CD4-positive, alpha-beta T cell treated with Interferon alpha-2 for 1 hour (primary cell): ENCODE measurements around the gene CTF1.
"Not testable (repeated sequence)": the region's sequence is repeated elsewhere in the genome, so short reads cannot be mapped to it uniquely, and the experiment has no call there.

ENCODE experiments used
- DNase-seq, 2 donors: peaks; one replicate each; pipeline ENCODE4 v3.0.0-alpha.2; 2020 to 2022

CTF1 gene

DNA sequence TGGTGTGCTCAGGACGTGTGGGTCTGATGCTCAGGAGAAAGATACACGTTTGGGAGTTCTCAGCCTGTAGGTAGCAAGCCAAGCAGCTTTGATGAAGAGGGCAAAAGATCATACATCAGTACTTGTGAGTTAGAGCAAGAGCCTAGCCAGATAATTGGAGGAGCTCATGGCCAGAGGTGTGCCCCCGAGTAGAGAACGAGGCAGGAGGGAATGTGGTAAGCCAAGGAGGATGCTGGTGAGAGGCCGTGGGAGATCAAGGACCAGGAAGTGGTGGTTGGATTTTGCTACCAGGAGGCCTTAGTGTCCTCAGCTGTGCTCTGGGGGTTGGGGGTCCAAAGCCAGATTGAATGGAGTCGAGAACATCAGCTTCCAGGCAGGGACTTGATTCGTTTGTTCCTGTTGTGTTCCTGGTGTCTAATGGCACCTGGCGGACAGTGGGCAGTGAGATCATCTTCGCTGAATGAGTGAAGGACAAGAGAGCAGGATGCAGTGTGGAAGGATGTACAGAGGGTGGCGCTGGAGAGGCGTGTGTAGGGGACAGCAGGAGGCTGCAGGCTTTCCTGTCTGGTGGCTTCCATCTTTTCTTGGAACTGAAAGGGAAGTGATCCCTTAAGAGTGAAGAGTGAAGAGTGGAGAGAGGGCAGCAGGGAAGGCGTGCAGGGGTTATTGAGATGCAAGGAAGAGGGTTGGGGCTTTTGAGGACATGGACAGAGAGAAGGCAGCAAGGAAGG lies 38.6 kb downstream of the CTF1 start:
- DNase-seq = peak in 1 of 2 donors; percentile 33

GRCh38 chr16:30937692-30938091 lies 41.3 kb downstream of the CTF1 start:
- DNase-seq = no peak

DNA sequence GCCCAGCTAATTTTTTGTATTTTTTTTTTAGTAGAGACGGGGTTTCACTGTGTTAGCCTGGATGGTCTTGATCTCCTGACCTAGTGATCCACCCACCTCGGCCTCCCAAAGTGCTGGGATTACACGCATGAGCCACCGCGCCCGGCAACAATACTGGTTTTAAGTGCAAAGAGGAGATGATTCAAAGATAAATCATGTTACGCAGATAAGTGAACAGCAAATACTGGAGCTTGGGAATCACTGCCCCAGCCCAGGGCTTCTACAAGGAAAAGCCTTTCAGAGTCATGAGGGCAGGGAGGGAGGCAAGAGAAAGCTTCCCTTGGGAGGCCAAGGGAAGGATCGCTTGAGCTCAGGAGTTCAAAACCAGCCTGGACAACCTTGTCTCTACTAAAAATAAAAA lies 43.2 kb downstream of the CTF1 start:
- not testable (repeated sequence) for DNase-seq

GRCh38 chr16:30941600-30942425 lies 45.4 kb downstream of the CTF1 start:
- peak; percentile 74 to 78 for DNase-seq

DNA sequence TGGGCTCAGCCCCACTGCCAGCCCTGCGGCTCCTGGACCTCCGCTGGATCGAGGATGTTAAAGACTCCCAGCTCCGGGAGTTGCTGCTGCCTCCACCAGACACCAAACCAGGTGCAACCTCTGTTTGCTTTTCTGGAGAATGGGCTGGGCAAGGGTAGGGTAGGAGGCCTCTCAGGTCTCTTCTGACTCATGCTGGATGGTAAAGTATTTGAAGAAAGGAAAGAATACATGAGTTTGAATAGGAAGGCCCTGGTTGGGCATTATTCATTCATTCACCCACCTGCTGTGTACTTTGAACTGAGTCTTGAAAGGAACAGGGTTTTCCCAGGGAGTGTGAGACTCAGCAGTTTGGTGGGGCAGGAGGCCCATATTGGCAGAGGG lies 46.0 kb downstream of the CTF1 start:
- no peak for DNase-seq

- no peak for DNase-seq
These were observed 47.9 kb downstream of the CTF1 start for GRCh38 chr16:30944352-30944751.

- DNase-seq = no peak
These were observed 50.5 kb downstream of the CTF1 start for GRCh38 chr16:30946671-30947540.

- no peak for DNase-seq
These were observed 51.1 kb downstream of the CTF1 start for GRCh38 chr16:30947541-30947858.

DNA sequence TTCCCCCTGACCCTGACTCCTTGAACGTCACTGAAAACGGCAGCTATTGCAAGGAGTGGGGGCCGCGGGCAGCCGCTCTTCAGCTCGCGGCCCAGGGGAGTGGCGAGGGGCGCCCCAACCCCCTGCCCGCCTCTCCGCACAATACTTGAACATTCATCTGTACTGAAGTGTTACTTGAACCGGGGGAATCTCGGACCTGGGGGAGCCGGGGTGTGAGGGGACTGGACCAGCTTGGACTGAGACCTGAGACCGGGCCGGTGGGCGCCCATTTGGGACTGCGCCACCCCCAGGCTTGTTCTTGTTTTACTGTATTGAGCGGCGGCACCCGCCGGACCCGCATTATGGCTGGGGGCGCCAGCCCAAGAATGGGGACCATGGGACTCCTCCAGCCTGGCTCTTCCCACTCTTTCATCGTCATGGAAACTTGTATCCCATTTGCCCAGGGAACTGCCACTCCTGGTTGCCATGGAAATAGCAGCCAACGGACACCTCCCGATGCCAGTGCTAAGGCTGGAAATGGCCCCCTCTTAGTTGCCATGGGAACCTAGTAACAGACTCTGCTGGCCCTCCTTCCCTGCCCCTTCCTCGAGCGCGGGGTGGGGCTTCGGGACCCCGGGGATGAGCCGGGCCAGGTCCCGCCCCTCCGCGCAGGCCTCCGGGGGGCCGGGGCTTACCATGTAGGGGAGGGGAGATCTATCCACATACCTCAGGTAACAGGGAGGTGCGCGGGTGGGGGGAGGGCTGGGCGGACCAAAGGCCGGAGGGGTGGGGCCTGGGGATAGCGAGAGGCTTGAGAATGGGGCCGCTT lies 51.6 kb downstream of the CTF1 start:
- peak in 1 of 2 donors; percentile 22 for DNase-seq

DNA sequence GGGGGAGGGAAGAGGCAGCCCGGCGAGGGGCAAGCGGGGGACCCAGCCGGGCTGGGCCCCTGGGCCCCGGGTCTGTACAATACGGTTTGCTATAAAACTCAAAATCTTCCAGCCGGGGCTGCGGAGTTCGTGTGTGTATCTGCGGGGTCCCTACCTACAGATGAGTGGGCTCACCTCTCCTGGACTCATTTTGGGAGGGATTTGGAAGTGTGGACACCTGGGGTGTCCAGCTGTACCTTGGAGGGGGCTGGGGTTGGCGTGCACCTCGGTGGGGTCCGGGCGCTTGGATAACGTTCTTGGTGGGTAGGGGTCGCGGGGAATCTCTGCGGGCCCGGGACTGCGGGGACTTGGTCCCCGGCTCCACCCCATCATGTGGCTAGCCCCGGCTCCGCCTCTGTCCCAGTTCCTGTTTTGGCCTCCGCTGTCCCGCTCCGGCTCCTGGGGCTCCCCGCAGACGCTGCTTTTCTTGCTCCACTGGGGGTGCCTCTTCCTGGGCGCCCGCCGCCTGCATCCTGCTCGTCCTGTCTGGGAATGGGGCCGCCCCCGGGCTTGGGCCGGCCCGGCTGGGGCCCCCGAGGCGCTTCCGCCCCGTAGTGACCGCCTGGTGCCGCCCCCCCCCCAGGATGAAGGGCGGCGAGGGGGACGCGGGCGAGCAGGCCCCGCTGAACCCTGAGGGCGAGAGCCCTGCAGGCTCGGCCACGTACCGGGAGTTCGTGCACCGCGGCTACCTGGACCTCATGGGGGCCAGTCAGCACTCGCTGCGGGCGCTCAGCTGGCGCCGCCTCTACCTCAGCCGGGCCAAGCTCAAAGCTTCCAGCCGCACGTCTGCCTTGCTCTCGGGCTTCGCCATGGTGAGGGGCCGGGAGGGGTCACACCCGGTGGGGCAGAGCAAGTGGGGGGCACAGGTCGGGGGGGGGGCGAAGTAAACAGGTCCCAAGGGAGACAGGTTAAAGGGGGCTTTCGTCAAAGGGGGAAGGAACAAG lies 52.5 kb downstream of the CTF1 start, which contains the start of gene ORAI3:
Gene ORAI3, plus strand, starts transcription at position 402 of the 983 bp plus-strand sequence. Its CDS starts 222 bp downstream, at position 624.
- peak; percentile 46 to 58 for DNase-seq

- DNase-seq = peak; percentile 25 to 27
These were observed 53.5 kb downstream of the CTF1 start for GRCh38 chr16:30949650-30950515.

- no peak for DNase-seq
These were observed 54.2 kb downstream of the CTF1 start for GRCh38 chr16:30950516-30951065.

DNA sequence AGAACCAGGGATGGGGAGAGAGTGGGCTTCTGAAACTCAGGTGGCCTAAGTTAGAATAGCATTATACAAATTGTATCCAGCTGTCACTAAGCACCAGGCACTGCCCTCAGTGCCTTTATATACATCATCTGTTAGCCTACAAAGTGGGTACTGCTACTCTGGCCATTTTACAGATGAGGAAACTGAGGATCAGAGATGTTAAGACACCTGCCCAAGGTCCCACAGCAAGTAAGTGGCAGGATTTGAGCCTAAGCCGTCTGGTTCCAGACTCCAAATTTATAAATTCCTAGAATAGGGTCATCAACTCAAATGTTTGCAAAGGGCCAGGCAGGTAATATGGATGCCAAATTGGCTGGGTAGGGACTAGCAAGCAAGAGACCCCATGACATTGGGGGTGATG lies 54.8 kb downstream of the CTF1 start:
- no peak for DNase-seq

DNA sequence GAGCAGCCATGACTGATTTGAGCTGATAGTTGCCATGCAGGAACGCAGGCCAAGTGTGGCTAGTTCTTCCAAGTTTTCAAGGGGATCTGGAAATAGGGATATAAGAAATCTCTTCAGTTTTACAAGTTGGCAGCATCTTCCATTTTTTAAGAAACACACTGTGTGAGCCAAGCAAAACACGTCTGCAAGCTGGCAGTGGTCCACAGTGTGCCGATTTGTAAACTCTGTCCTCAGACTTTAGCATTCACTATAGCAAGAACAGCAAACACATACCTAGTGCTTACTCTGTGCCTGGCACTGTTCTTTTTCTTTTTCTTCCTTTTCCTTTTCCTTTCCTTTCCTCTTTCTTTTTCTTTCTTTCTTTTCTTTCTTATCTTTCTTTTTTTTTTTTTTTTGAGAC lies 55.3 kb downstream of the CTF1 start:
- no peak for DNase-seq

DNA sequence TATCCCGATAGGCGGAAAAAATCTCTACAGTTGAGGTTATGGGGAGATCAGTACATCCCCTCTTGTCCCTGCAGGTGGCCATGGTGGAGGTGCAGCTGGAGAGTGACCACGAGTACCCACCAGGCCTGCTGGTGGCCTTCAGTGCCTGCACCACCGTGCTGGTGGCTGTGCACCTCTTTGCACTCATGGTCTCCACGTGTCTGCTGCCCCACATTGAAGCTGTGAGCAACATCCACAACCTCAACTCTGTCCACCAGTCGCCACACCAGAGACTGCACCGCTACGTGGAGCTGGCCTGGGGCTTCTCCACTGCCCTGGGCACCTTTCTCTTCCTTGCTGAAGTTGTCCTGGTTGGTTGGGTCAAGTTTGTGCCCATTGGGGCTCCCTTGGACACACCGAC lies 56.7 kb downstream of the CTF1 start:
- DNase-seq = no peak
